ENCODE measurements around the gene OR1J2. TPM values are rescaled to one million over a fixed set of nuclear protein-coding genes. Genes with fewer than 3 reads are reported as not detected.

Gene OR1J2
- total RNA-seq, 6 experiments from 2014 or later, result not detected

GRCh38 chr9:122538757-122539156 is 28.2 kb downstream of the OR1J2 start:
- WGBS (ENCODE audit: insufficient coverage, low coverage, low lambda C conversion rate, missing lambda C conversion rate), result 43% methylated on average over 2 of the region's 2 CpGs
- ATAC-seq (no peak), DNase-seq (no peak)
- Histone ChIP-seq H3K36me3 (no peaks in the 10 kb centered on the region), H3K9me3 (peaks cover 0 to 3% (median 0%) of the 10 kb centered on the region in 4 donors), H3K27ac (no peak overlapping the region), H3K4me3 (no peak overlapping the region), H3K27me3 (no peaks in the 10 kb centered on the region), H3K4me1 (no peaks in the 10 kb centered on the region)
- TF ChIP-seq, protein P1, sequence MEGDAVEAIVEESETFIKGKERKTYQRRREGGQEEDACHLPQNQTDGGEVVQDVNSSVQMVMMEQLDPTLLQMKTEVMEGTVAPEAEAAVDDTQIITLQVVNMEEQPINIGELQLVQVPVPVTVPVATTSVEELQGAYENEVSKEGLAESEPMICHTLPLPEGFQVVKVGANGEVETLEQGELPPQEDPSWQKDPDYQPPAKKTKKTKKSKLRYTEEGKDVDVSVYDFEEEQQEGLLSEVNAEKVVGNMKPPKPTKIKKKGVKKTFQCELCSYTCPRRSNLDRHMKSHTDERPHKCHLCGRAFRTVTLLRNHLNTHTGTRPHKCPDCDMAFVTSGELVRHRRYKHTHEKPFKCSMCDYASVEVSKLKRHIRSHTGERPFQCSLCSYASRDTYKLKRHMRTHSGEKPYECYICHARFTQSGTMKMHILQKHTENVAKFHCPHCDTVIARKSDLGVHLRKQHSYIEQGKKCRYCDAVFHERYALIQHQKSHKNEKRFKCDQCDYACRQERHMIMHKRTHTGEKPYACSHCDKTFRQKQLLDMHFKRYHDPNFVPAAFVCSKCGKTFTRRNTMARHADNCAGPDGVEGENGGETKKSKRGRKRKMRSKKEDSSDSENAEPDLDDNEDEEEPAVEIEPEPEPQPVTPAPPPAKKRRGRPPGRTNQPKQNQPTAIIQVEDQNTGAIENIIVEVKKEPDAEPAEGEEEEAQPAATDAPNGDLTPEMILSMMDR (IDR thresholded peaks at IDR 0.05), result no peak
- no peak for TF ChIP-seq POLR2A (IDR thresholded peaks at IDR 0.05)
- intact Hi-C loops (cut with DNase I), result no loop called here

DNA sequence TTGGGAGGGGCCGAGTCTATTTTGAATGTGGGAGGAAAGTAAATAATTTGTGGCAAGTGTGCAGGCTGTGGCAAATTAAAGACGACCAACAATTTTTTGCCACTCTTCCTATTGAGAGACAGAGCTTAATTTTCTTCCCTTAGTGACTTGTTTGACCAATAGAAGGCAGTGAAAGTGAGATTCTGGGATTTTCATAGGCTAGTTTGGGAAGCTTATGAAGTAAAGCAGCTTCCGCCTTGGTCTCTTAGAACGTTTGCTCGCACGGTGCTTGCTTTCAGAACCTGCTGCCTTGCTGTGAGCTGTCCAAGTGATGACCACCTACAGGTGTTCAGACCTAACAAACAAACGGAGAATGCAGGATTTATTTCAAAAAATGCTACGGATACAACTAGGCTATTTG is 35.6 kb downstream of the OR1J2 start:
- Histone ChIP-seq H3K36me3 (no peaks in the 10 kb centered on the region), H3K27me3 (peaks cover 0 to 9% of the 10 kb centered on the region in 2 donors), H3K4me1 (no peaks in the 10 kb centered on the region), H3K9me3 (no peaks in the 10 kb centered on the region), H3K27ac (no peak overlapping the region), H3K4me3 (no peak overlapping the region)
- TF ChIP-seq, protein P1 (IDR thresholded peaks at IDR 0.05), result no peak
- no peak for TF ChIP-seq POLR2A (IDR thresholded peaks at IDR 0.05)
- no peak for ATAC-seq
- 48% methylated on average over 8 of the region's 8 CpGs for WGBS (ENCODE audit: insufficient coverage, low coverage, low lambda C conversion rate, missing lambda C conversion rate)
- no peak for DNase-seq
- intact Hi-C loops (cut with DNase I), result no loop called here

- no peak for ATAC-seq
- intact Hi-C loops (cut with DNase I), result no loop called here
- Histone ChIP-seq H3K4me3 (no peak overlapping the region), H3K27ac (no peak overlapping the region), H3K36me3 (no peaks in the 10 kb centered on the region), H3K9me3 (no peaks in the 10 kb centered on the region), H3K27me3 (peaks cover 0 to 4% of the 10 kb centered on the region in 2 donors), H3K4me1 (no peaks in the 10 kb centered on the region)
- no peak for TF ChIP-seq POLR2A (IDR thresholded peaks at IDR 0.05)
- TF ChIP-seq, protein P1 (IDR thresholded peaks at IDR 0.05), result no peak
- WGBS (ENCODE audit: insufficient coverage, low coverage, low lambda C conversion rate, missing lambda C conversion rate), result 37% methylated on average over 4 of the region's 5 CpGs
- DNase-seq, result no peak
Observed at GRCh38 chr9:122551371-122551770, 40.8 kb downstream of the OR1J2 start.

DNA sequence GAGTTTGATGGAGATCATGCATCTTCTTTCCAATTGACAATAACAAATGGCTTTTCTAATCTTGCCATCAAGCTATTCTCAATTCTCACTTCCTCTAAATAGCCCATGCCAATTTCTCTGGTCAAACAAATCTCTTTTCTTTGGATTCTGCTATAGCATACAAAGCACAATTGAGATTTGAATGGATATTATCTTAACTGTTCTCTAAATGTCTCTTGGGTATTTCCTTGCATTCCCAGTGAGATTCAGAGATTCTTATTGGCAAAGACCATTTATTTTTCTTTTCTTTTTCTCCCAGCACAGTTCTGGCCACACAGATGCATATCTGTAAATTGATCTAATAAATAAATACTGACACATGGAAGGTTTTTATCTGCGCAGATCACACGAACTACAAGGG is 42.2 kb downstream of the OR1J2 start, which contains the start of gene OR1N2:
OR1N2 (plus strand) TSS at position 301 of the 400 bp plus-strand sequence. CDS start 100 bp downstream, outside the sequence.
- no peaks in the 10 kb centered on the region for H3K9me3 ChIP-seq
- 51% methylated on average over 2 of the region's 2 CpGs for WGBS (ENCODE audit: insufficient coverage, low coverage, low lambda C conversion rate, missing lambda C conversion rate)
- no peak within 1 kb of the TSS for H3K4me3 ChIP-seq
- TF ChIP-seq, protein P1 (IDR thresholded peaks at IDR 0.05), result no peak
- no peaks in the 10 kb centered on the region for H3K36me3 ChIP-seq
- H3K4me1 ChIP-seq, result no peaks in the 10 kb centered on the region
- no peak for ATAC-seq
- H3K27me3 ChIP-seq, result no peaks in the 10 kb centered on the region
- no peak within 1 kb of the TSS for H3K27ac ChIP-seq
- DNase-seq, result no peak
- intact Hi-C loops (cut with DNase I), result no loop called here

Other genes with a start within 250 kb of the OR1J2 start
- 1 to 10 TPM; 3.4 to 9.3 (median 8.7) TPM for gene RBM18, start 246.0 kb upstream of the OR1J2 start, total RNA-seq
- gene MRRF, start 245.9 kb upstream of the OR1J2 start, total RNA-seq, result 10 to 100 TPM; 17.4 to 34.0 (median 22.6) TPM
- 1 to 10 TPM; 1.7 to 3.6 (median 2.4) TPM for gene PTGS1, start 139.8 kb upstream of the OR1J2 start, total RNA-seq
- gene OR1J1, start 32.9 kb upstream of the OR1J2 start, total RNA-seq, result not detected
- gene OR1J4, start 8.3 kb downstream of the OR1J2 start, total RNA-seq, result not detected
- not detected for gene OR1N1, start 16.5 kb downstream of the OR1J2 start, total RNA-seq
- not detected for gene OR1N2, start 42.3 kb downstream of the OR1J2 start, total RNA-seq
- not detected for gene OR1L8, start 72.6 kb downstream of the OR1J2 start, total RNA-seq
- gene OR1Q1, start 103.9 kb downstream of the OR1J2 start, total RNA-seq, result not detected
- gene OR1B1, start 146.8 kb downstream of the OR1J2 start, total RNA-seq, result not detected
- not detected for gene OR1L1, start 150.9 kb downstream of the OR1J2 start, total RNA-seq
- gene OR1L3, start 164.3 kb downstream of the OR1J2 start, total RNA-seq, result not detected
- gene OR1L4, start 213.2 kb downstream of the OR1J2 start, total RNA-seq, result not detected
- not detected for gene OR1L6, start 231.5 kb downstream of the OR1J2 start, total RNA-seq